Stimulated activated CD8-positive, alpha-beta memory T cell treated with anti-CD3 and anti-CD28 coated beads, Interleukin-7, amount 100 ng/mL, for 1 hour (primary cell): ENCODE measurements around the gene SHBG.

Experiments
- DNase-seq, 2 donors: peaks; one replicate each; pipeline ENCODE4 v3.0.0-alpha.2; 2020; ENCODE audit warnings: low read depth in 2 of 2

SHBG gene

DNA sequence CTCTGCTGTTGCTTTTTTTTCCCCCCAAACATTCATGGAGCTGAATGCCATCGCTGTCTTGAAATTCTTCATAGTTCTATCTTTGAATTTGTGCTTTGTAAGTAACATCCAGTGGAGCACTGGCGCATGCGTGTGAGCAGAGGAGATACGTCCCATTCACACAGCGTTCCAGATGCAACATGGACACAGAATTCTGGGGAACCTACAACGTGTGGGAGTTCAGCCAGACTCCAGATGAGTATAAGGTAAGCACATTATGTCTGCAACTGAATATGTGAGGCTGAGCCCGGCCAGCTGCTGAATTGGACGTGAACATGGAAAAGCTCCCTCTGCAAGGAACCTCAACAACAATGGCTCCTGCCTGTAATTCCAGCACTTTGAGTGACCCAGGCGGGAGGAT, 16.5 kb downstream of the SHBG start:
- no peak for DNase-seq

- no peak for DNase-seq
These were observed 17.1 kb downstream of the SHBG start for GRCh38 chr17:7647018-7647417.

GRCh38 chr17:7650509-7651096, 20.7 kb downstream of the SHBG start, which contains the start of gene ATP1B2:
Gene ATP1B2 (plus strand): TSS chr17:7650926. CDS start chr17:7651519, 593 bp downstream.
- peak; percentile 49 to 52 for DNase-seq

GRCh38 chr17:7651097-7651664, 21.2 kb downstream of the SHBG start:
- no peak for DNase-seq

DNA sequence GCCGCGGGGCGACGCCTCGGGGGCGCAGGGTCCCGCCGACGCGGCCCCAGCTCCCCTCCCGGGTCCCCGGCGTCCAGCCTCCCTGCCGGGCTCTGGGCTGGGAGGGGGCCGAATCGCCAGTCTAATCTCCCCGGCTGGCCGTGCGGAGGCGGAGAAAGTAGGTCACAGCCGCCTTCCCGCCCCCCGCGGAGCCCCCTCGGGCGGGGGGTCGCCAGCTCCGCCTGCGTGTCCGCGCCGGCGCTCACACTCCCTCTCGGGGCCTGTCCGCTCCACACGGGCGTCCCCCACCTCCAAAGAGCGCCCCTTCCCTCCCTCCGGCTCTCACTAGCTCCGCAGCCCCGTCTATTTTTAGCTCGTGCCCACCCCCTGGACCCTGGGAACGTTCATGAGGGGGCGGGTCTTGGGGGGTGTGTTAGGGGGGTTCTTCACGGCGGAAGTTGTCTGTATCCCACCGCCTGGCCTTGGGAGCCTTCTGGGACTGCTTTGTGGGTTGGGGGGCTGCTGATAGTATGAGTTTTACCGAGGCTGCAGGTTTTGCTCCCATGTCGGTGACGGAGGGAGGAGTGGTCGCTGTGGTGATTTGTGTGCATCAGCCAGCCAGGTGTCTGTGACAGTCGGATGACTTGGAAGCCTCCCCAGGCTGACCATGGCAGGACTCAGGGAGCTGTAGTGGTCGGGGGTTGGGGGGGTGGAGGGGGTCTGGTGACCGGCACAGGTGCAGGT, 21.9 kb downstream of the SHBG start:
- no peak for DNase-seq

DNA sequence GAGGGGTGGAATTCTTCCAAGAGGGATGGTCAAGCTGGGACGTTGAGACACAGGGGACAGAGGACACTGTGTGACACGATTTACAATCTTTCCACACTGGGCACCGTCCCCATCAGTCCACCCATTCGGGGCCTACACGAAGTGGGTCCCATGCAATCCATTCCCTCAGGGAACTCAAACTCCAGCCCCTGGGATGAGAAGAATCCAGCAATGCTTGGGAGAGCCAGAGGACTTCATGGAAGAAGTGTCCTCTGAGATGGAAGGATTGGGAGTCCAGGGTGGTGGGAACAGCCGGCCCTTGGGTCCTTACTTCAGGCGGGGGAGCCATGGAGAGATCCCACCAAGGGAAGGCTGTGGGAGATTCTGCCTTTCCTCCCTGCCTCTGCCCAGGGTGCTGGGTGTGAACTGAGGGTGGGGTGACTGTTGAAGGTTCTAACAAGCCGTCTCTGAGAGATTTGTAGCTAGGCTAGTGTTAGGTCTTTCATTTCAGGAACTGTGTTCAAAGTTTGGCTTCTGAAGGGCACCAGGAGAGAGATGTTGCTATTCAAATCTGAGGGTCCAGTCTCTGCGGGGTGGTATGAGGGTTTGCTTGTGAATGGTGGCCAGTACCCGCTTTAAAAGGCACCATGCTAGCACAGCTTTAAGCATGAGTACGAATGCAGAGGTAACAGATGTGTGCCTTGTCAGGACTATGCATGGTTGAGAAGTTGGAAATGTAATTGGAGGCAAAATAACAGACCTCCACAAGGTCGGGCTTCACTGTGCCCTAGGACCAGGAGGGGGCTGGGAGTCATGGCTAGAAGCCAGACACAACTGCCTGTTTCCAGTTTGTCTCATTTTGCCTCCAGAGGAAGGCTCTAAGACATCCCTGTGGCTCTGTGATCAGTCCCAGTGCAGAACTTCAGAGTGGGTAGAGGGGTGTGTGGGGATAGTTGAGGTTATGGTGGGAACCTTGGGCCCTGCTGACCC, 22.7 kb downstream of the SHBG start:
- no peak for DNase-seq

GRCh38 chr17:7654832-7655540, 25.1 kb downstream of the SHBG start:
- DNase-seq = no peak

DNA sequence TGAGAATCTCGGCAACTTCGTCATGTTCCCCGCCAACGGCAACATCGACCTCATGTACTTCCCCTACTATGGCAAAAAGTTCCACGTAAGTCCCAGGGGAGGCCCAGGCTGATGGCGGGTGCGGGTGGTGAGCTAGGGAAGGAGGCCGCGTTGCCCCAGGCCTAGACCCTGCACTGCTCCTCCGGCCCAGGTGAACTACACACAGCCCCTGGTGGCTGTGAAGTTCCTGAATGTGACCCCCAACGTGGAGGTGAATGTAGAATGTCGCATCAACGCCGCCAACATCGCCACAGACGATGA, 25.6 kb downstream of the SHBG start:
- DNase-seq = no peak

- DNase-seq = no peak
These were observed 27.1 kb downstream of the SHBG start for GRCh38 chr17:7656958-7657609.

DNA sequence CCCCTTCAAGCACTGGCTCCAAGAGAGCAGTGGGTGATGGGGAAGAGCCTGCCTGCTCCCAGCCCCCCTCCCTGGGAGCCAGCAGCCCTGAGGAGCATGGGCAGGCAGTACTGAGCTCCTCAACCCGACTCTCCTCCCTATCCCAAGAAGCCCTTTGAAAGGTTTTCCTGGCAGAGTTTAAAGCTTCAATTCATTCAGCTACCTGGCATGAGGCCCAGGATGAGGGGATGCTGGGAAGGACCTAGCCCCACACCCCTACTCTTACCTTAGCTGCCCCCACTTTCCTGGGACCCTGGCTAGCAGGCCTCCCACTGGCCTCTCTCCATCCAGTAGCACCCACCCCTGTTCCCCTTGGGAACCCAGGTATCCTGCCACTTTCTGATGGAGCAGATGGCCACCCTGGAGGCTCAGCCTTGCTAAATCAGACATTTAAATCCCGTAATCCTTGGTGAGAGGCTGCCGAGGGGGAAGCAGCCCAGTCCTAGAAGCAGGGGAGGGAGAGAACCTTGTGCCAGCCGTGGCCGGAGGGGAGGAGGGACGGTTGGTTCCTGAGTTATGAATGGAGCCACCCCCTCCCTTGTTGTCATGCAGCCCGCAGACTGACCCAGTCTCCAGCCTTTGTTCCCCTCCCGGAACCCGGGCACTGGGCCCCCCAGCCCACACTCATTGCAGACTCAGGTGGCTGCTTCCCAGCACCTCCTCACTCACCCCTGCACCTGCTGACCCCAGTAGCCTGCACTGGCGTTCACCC, 37.9 kb downstream of the SHBG start:
- DNase-seq = no peak

GRCh38 chr17:7668482-7668881, 38.5 kb downstream of the SHBG start:
- DNase-seq = no peak

- no peak for DNase-seq
These were observed 43.3 kb downstream of the SHBG start for GRCh38 chr17:7673239-7673638.

DNA sequence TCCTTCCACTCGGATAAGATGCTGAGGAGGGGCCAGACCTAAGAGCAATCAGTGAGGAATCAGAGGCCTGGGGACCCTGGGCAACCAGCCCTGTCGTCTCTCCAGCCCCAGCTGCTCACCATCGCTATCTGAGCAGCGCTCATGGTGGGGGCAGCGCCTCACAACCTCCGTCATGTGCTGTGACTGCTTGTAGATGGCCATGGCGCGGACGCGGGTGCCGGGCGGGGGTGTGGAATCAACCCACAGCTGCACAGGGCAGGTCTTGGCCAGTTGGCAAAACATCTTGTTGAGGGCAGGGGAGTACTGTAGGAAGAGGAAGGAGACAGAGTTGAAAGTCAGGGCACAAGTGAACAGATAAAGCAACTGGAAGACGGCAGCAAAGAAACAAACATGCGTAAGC, 45.0 kb downstream of the SHBG start:
- no peak for DNase-seq

GRCh38 chr17:7676533-7676932, 46.6 kb downstream of the SHBG start:
- DNase-seq = no peak

DNA sequence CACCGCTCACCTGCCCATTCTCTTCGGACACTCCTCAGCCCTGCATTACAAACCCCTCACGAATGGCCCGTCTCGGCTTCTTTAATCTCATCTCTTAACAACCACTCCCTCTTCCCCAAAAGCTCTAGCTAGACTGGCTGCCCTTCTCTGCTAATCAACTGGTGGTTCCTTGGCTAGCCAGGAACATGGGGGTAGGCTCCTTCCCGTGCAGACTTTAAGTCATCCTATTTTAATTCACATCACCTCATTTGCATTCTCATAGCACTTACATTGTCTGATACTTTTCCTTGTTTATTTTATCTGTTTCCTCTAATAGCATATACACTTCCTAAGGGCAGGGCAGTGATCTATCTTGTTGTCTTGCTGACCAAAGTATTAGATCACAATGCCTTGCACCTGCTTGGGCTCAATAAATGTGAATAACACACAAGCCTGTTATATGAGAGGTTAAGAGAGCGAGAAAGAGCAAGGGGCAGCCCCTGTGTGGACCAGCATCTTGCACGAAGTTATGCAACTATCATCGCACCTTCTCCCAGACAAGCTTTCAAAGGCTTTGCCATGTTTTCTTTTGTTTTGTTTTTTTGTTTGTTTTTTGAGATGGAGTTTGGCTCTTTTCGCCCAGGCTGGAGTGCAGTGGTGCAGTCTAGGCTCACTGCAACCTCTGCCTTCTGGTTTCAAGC, 47.6 kb downstream of the SHBG start:
- DNase-seq = no peak
